NCI-H69 (cell line): ENCODE measurements around the gene ELL.
"Not testable (repeated sequence)": the region's sequence is repeated elsewhere in the genome, so short reads cannot be mapped to it uniquely, and the experiment has no call there.

Experiments used
- DNase-seq: peaks from one replicate; lab custom pipeline; 2025; lab: John Stamatoyannopoulos, UW

The ELL gene

GRCh38 chr19:18521692-18522123, at the start of gene ELL:
Gene ELL (minus strand): TSS chr19:18522070. CDS start chr19:18522055, 15 bp downstream.
- no peak for DNase-seq

- no peak for DNase-seq
These were observed 46.5 kb upstream of the ELL start for GRCh38 chr19:18568367-18568766.

GRCh38 chr19:18566953-18567352, 45.1 kb upstream of the ELL start:
- no peak for DNase-seq

- no peak for DNase-seq
These were observed 40.2 kb upstream of the ELL start for GRCh38 chr19:18562086-18562485.

GRCh38 chr19:18559685-18560084, 37.8 kb upstream of the ELL start:
- DNase-seq: no peak

- DNase-seq: no peak
These were observed 36.7 kb upstream of the ELL start for GRCh38 chr19:18558604-18559003.

- no peak for DNase-seq
These were observed 36.3 kb upstream of the ELL start for GRCh38 chr19:18558202-18558555.

- DNase-seq: peak; percentile 99
These were observed 35.7 kb upstream of the ELL start, which contains the start of gene KXD1 for GRCh38 chr19:18557411-18558201. Gene KXD1 (plus strand): TSS chr19:18557870. CDS start chr19:18562057, 4,187 bp downstream.

- peak; percentile 36 for DNase-seq
These were observed 29.8 kb upstream of the ELL start for GRCh38 chr19:18551631-18552030.

GRCh38 chr19:18543814-18544475, 22.1 kb upstream of the ELL start:
- peak; percentile 87 for DNase-seq

- DNase-seq: peak; percentile 96
These were observed 21.3 kb upstream of the ELL start, which contains the start of gene FKBP8 for GRCh38 chr19:18542941-18543813. Gene FKBP8 (minus strand): TSS chr19:18543573. CDS start chr19:18541970, 1,603 bp downstream.

- DNase-seq: no peak
These were observed 20.4 kb upstream of the ELL start for GRCh38 chr19:18541992-18542940.

- DNase-seq: no peak
These were observed 19.6 kb upstream of the ELL start for GRCh38 chr19:18541258-18541991.

- DNase-seq: not testable (repeated sequence)
These were observed 18.3 kb upstream of the ELL start for GRCh38 chr19:18540200-18540599.

GRCh38 chr19:18539372-18539771, 17.5 kb upstream of the ELL start:
- DNase-seq: no peak

GRCh38 chr19:18538115-18538514, 16.2 kb upstream of the ELL start:
- no peak for DNase-seq

GRCh38 chr19:18537431-18537830, 15.6 kb upstream of the ELL start:
- DNase-seq: no peak

- no peak for DNase-seq
These were observed 14.6 kb upstream of the ELL start for GRCh38 chr19:18536475-18536874.

GRCh38 chr19:18533058-18533457, 11.2 kb upstream of the ELL start:
- DNase-seq: no peak

GRCh38 chr19:18532168-18532890, 10.5 kb upstream of the ELL start:
- no peak for DNase-seq
